T-helper 9 cell (primary cell): ENCODE data around the gene DIP2C.
"Not testable (repeated sequence)": the region's sequence is repeated elsewhere in the genome, so short reads cannot be mapped to it uniquely, and the experiment has no call there.

Source experiments
- DNase-seq: peaks from one replicate; pipeline ENCODE4 v3.0.0-alpha.2; 2020

Gene DIP2C

GRCh38 chr10:637771-638195 lies 51.7 kb downstream of the DIP2C start:
- no peak for DNase-seq

- no peak for DNase-seq
Observed at GRCh38 chr10:637221-637620, 52.2 kb downstream of the DIP2C start.

GRCh38 chr10:636769-637168 lies 52.7 kb downstream of the DIP2C start:
- DNase-seq = no peak

GRCh38 chr10:636016-636730 lies 53.3 kb downstream of the DIP2C start:
- no peak for DNase-seq

GRCh38 chr10:635088-635861 lies 54.2 kb downstream of the DIP2C start:
- DNase-seq = no peak

- no peak for DNase-seq
Observed at GRCh38 chr10:634256-634655, 55.2 kb downstream of the DIP2C start.

GRCh38 chr10:633279-634245 lies 55.9 kb downstream of the DIP2C start:
- DNase-seq = no peak

- DNase-seq = not testable (repeated sequence)
Observed at GRCh38 chr10:632807-633177, 56.7 kb downstream of the DIP2C start.

GRCh38 chr10:632155-632806 lies 57.2 kb downstream of the DIP2C start:
- not testable (repeated sequence) for DNase-seq

- no peak for DNase-seq
Observed at GRCh38 chr10:631266-631665, 58.2 kb downstream of the DIP2C start.

GRCh38 chr10:630581-631073 lies 58.8 kb downstream of the DIP2C start:
- DNase-seq = no peak

- DNase-seq = no peak
Observed at GRCh38 chr10:629186-629998, 60.1 kb downstream of the DIP2C start.

- no peak for DNase-seq
Observed at GRCh38 chr10:628386-629045, 61.0 kb downstream of the DIP2C start.

GRCh38 chr10:627032-627992 lies 62.2 kb downstream of the DIP2C start:
- no peak for DNase-seq

GRCh38 chr10:625751-626711 lies 63.4 kb downstream of the DIP2C start:
- DNase-seq = no peak

- DNase-seq = no peak
Observed at GRCh38 chr10:625333-625696, 64.2 kb downstream of the DIP2C start.

GRCh38 chr10:624605-625332 lies 64.7 kb downstream of the DIP2C start:
- DNase-seq = no peak

GRCh38 chr10:624312-624604 lies 65.2 kb downstream of the DIP2C start:
- no peak for DNase-seq
